HG03097 (cell line): ENCODE results near the gene ECI1.
"Not testable (repeated sequence)": the region's sequence is repeated elsewhere in the genome, so short reads cannot be mapped to it uniquely, and the experiment has no call there.

Experiments
- ATAC-seq: cut with Tn5 transposase; IDR thresholded peaks from one replicate; pipeline ENCODE4 v1.9.1; 2021; ENCODE audit not compliant: unreplicated experiment, low FRiP score

ECI1 gene

DNA sequence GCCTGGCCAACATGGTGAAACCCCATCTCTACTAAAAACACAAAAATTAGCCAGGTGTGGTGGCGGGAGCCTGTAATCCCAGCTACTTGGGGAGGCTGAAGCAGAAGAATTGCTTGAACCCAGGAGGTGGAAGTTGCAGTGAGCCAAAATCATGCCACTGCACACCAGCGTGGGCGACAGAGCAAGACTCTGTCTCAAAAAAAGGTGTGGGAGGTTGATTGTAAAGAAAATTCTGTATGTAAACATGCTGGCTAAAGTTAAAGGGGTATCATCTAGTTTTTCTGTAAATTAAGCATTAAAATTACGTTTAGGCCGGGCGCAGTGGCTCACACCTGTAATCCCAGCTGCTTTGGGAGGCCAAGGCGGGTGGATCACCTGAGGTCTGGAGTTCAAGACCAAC, 7.1 kb upstream of the ECI1 start:
- ATAC-seq: not testable (repeated sequence)

DNA sequence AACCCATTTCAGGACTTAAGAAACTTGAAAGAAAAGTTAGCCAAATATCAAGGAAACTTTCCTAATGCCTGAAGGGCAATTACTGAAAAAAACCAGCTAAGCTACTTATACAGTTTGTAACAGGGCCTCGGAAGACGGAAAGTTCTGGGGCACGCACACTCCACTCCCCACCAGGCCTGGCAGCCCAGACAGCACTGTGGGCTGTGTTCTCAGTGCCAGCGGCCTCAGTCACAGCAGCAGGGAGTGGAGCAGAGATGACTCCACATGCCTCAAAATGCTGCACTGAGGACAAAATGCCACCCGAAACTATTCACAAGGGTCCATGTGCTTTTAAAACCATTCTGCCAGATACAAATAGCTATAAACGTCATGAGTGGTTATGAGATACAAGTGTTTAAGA, 6.3 kb upstream of the ECI1 start:
- no peak for ATAC-seq

DNA sequence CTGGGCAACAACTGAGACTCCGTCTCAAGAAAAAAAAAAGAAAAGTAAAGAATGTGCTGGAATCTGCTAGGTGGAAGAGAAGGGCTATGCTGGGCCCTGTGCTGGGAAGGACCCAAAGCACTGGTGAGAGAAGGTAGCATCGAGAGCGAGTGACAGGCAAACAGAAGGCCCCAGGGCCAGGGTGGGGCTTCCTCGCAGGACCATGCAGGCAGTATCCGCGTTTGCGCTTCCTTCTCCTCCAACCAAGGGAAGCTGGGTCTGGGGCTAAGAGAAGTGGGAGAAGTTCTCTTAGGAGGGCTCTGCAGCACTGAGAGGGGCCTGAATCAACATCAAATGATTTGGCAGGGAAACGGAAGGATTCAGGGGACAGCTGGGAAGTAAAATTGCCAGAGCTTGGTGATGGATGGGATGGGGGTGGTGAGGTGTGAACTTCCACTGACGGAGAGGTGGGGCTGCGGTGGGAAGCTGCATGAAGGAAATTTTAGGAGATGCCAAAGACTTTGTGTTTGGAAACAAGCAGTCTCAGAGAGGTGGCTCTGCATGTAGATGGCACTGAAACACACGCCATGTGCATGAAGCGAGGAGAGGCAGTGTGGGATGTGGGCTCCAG, 5.2 kb upstream of the ECI1 start:
- no peak for ATAC-seq

- no peak for ATAC-seq
Measured at GRCh38 chr16:2253293-2253692, 1.9 kb upstream of the ECI1 start.

DNA sequence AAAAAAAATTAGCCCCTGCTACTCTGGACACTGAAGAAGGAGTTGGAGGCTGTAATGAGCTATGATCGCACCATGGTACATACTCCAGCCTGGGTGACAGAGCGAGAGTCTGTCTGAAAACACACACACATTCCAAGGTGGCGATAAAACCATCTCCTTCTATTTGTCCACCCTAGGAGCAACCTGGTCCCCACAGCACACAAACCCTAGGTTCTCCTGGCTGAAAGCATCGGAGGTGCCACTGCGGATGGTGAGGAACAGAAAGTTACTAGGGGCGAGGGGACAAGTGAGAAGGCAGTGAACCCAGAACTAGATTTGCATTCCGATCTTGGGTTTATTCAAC, 1.4 kb upstream of the ECI1 start:
- no peak for ATAC-seq

GRCh38 chr16:2250652-2251295, 613 bp downstream of the ECI1 start:
- ATAC-seq: no peak

DNA sequence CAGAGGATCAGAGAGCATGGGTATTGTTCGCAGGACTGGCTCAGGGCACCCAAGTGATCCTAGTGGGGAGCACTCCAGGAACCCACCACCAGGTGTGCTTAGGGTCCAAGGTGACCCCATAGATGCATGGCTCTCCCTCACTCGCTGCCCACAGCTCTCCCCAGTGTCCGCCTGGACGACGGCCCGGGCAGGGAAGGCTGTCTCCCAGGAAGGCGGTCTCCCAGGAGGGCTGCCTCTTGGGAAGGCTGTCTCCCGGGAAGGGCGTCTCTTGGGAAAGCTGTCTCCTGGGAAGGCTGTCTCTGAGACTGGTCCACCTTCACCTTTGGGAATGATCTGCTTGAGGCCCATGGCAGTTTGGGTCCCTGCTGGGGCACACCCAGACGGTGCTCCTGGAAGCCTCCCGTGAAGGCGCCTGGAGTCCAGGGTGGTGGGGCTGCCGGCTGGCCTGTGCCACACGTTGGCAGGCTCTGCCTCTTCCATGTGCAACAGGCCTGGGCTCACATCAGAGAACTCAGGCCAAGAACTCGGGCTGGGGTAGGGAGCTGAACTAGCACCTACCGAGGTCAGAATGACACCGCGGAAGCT, 5.0 kb downstream of the ECI1 start:
- no peak for ATAC-seq

- no peak for ATAC-seq
Measured at GRCh38 chr16:2244926-2245795, 6.2 kb downstream of the ECI1 start.

DNA sequence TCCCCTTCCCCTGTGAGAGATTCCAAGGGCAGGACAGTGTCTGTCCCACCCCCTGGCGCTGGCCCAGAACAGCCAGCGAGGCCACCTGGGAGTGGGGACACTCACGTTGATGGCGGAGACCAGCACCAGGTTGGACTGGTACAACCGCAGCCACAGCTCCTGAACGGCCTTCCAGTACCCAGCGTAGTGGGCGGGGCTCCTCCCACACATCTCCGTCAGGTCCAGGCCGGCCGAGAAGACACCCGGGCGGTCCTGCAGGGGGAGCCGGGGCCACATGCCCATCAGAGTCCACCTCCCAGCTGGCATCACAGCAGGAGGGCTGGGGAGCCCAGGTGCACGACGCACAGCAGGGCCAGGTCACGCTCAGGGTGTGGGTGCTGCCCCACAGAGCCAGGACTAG, 7.1 kb downstream of the ECI1 start:
- ATAC-seq: no peak

- no peak for ATAC-seq
Measured at GRCh38 chr16:2243781-2244180, 7.6 kb downstream of the ECI1 start.

- no peak for ATAC-seq
Measured at GRCh38 chr16:2243031-2243528, 8.3 kb downstream of the ECI1 start.

GRCh38 chr16:2242598-2242997, 8.8 kb downstream of the ECI1 start:
- ATAC-seq: no peak

DNA sequence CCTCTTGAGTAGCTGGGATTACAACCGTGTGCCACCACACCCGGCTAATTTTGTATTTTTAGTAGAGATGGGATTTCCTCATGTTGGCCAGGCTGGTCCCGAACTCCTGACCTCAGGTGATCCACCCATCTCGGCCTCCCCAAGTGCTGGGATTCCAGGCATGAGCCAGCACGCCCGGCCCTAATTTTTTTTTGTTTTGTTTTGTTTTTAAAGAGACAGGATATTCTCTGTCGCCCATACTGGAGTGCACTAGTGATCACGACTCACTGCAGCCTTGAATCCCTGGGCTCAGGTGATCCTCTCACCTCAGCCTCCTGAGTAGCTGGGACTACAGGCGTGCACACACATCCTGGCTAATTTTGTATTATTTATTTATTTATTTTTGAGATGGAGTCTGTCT, 11.1 kb downstream of the ECI1 start:
- ATAC-seq: not testable (repeated sequence)

- ATAC-seq: no peak
Measured at GRCh38 chr16:2238838-2239675, 12.3 kb downstream of the ECI1 start.

DNA sequence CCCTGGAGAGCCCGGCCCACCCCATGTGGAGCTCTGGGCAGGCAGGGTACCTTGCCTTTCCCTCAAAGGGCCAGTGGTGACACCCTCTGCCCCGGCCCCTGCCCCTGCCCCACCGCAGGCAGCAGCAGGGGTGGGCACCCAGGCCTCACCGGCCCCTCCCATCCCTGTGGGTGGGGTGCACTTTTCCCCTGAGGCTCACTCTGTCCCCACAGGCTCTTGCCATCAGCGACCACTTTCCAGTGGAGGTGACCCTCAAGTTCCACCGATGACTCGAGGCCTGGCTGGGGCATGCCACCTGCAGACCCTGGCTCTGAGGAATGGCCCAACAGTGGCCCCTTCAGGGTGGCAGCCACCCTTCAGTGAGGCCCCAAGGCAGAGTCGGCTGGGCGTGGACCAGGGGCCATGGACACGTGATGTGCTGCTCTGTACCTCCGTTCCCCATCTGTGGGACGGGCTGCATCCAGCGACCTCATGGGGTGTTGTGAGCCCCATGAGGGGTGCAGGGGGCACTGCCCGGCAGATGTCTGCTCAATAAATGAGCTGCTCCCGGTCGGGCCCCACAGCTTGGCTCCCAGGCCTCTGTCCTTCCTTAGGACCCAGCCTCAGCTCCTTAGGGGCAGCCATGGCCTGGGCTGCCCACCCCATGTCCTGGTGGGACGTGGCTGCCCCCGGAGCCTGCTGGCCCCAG, 13.1 kb downstream of the ECI1 start:
- ATAC-seq: no peak

- ATAC-seq: no peak
Measured at GRCh38 chr16:2237493-2238149, 13.8 kb downstream of the ECI1 start.

DNA sequence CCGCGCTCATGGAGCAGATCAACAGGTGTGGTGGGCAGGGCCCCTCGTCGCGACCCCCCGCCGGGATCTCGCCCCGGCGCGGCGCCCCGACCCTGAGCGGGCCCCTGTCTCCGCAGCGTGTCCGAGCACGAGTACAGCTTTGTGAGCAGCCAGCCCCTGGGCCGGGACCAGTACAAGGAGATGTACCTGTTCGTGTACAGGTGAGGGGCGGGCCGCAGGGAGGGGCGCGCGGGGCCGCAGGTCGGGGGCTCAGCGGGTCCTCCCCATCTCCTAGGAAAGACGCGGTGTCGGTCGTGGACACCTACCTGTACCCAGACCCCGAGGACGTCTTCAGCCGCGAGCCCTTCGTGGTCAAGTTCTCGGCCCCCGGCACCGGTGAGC, 14.3 kb downstream of the ECI1 start:
- no peak for ATAC-seq

DNA sequence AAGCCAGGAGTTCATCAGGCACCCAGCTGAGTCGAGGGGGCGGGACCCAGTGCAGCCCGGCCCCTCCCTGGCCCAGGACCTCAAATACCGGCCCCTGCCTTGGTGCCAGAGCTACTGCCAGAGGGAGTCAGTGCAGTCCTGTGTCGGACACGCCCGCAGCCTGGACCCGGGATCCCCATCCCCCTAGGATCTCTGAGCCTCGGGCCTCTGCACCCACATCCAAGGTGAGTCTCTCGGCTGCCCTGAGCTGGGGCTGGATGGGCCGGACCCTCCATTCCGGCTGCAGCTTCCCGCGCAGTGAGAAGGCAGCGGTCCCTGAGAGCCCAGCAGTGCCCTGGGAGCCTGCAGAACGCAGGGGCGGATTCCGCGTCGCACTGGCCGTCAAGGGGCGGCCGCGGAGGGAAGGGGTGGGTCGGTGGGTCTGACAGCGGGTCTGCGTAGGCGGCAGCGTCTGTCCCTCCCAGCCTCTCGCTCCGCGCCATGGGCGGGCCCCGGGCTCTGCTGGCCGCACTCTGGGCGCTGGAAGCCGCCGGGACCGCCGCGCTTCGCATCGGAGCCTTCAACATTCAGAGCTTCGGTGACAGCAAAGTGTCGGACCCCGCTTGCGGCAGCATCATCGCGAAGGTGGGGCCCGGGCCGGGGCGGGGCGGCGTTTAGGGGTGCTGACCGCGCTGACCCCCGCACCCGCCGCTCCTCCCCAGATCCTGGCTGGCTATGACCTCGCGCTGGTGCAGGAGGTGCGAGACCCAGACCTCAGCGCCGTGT, 14.9 kb downstream of the ECI1 start, which contains the start of gene DNASE1L2:
Gene DNASE1L2 (plus strand): TSS at position 108 of the 765 bp plus-strand sequence. CDS start 373 bp downstream, at position 481.
- no peak for ATAC-seq
